Naive B cell (primary cell): ENCODE data around the gene ALPI. TPM values are rescaled to one million over a fixed set of nuclear protein-coding genes. Genes with fewer than 3 reads are reported as not detected.
"Not testable (repeated sequence)": the region's sequence is repeated elsewhere in the genome, so short reads cannot be mapped to it uniquely, and the experiment has no call there.

Experiments used
- ATAC-seq, 2 donors: fragments of 150-1000 bp; cut with Tn5 transposase; 2 replicates each; pipeline ENCODE4 v1.10.0; 2021; ENCODE audit warnings: low read depth in 2 of 2, mild to moderate bottlenecking in 2 of 2, moderate library complexity in 2 of 2
- DNase-seq: peaks from one replicate; pipeline ENCODE4 v3.0.0; 2022
- H3K27ac Mint-ChIP-seq, 6 donors: one replicate each; pipeline ENCODE4 v1.8.0; 2020 to 2022; ENCODE audit warnings: mild to moderate bottlenecking in 6 of 6, mixed read lengths in 6 of 6, moderate library complexity in 5 of 6, inconsistent platforms in 2 of 6
- H3K27me3 Mint-ChIP-seq, 3 donors: one replicate each; pipeline ENCODE4 v1.8.0; 2021 to 2022; ENCODE audit warnings: mixed read lengths in 3 of 3, mild to moderate bottlenecking in 1 of 3
- H3K36me3 Mint-ChIP-seq, 2 donors: one replicate each; pipeline ENCODE4 v1.8.0; 2020 to 2022; ENCODE audit warnings: mixed read lengths in 2 of 2, inconsistent platforms in 1 of 2, mild to moderate bottlenecking in 1 of 2
- H3K4me1 Mint-ChIP-seq, 3 donors: one replicate each; pipeline ENCODE4 v1.8.0; 2020 to 2022; ENCODE audit warnings: mixed read lengths in 3 of 3, inconsistent platforms in 1 of 3, mild to moderate bottlenecking in 1 of 3, moderate library complexity in 1 of 3
- H3K4me3 Mint-ChIP-seq, 8 donors: one replicate each; pipeline ENCODE4 v1.8.0; 2020 to 2022; ENCODE audit warnings: mild to moderate bottlenecking in 8 of 8, mixed read lengths in 8 of 8, moderate library complexity in 8 of 8, inconsistent platforms in 2 of 8
- H3K9me3 Mint-ChIP-seq, 7 donors: one replicate each; pipeline ENCODE4 v1.8.0; 2020 to 2022; ENCODE audit warnings: mixed read lengths in 7 of 7, mild to moderate bottlenecking in 5 of 7, inconsistent platforms in 2 of 7, moderate library complexity in 1 of 7
- polyA plus RNA-seq, 6 donors: library from polyadenylated mRNA; unstranded; fragments of 300-500 nt; fragmentation: Illumina TruSeq; gene quantifications; one replicate each; pipeline ENCODE4 v1.2.3, GENCODE V29; 2021; ENCODE audit warnings: low read depth in 6 of 6

The ALPI gene
- polyA plus RNA-seq, 6 donors from 2014 or later: not detected

DNA sequence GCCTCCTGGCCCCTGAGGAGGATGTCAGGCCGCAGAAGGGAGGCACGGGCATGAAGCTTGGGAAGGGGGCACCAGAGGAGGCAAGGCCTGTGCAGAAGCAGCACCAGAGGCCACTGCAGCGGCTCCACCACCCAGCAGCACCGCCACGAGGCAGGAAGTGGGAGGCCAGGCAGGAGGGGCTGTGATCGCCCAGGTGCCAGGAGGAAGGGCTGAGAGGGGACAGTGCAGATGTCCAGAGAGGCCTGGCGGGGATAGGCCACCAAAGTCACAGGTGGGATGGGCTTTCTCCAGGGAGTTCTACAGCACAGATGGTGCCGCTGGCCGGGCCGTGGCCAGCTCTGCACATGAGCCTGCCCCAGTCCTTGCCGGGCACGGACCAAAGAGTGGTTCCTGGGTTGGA, 6.0 kb upstream of the ALPI start:
- no peak overlapping the region for H3K4me3 Mint-ChIP-seq
- no peaks in the 10 kb centered on the region for H3K9me3 Mint-ChIP-seq
- H3K36me3 Mint-ChIP-seq: no peaks in the 10 kb centered on the region
- ATAC-seq (no peak), DNase-seq (no peak)
- peaks cover 3 to 30% (median 5%) of the 10 kb centered on the region in 3 donors for H3K27me3 Mint-ChIP-seq
- peaks cover 0 to 3% (median 0%) of the 10 kb centered on the region in 3 donors for H3K4me1 Mint-ChIP-seq
- no peak overlapping the region for H3K27ac Mint-ChIP-seq

DNA sequence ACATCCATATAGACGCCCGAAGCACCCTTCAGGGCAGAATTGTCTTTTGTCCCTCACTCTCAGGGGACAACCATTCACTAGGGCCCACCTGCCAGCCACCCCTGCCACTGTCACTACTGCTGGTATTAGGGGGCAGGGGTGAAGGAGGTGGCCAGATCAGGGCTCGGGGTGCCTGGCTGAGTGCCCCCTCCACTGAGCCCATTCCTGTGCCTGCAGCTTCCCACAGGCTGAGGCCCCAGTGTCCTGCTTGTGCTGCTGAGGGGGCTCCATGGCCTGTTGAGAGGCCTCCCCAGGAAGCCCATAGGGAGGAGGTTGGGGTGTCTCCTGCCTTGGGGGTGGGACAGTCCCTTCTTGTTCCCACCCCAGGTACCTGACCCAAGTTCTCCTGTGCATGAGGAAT, 4.3 kb upstream of the ALPI start:
- DNase-seq, H3K4me3 Mint-ChIP-seq, H3K27ac Mint-ChIP-seq, ATAC-seq, H3K36me3 Mint-ChIP-seq, H3K4me1 Mint-ChIP-seq, H3K9me3 Mint-ChIP-seq: not testable (repeated sequence)
- H3K27me3 Mint-ChIP-seq: peaks cover 3 to 38% (median 19%) of the 10 kb centered on the region in 3 donors

DNA sequence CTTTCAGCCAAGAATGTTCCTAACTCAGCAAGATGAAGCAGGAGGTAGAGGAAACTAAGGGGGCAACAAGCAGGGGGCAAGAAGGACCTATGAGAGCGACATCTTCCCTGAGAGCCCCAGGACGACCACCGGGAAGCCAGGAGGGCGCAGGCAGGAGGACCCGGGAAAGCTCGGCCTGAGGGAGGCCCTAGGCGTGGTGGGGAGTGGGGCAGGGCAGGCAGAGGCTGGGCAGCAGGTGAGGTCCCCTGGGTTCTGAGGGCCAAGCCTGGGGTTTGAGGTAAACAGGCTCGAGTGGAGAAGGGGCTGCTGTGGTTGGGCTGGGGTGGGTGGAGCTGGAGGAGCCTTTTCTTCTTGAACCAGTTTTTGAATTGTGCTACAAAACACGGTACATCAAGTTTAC, 1.3 kb upstream of the ALPI start:
- H3K27me3 Mint-ChIP-seq: peaks cover 3 to 48% (median 44%) of the 10 kb centered on the region in 3 donors

DNA sequence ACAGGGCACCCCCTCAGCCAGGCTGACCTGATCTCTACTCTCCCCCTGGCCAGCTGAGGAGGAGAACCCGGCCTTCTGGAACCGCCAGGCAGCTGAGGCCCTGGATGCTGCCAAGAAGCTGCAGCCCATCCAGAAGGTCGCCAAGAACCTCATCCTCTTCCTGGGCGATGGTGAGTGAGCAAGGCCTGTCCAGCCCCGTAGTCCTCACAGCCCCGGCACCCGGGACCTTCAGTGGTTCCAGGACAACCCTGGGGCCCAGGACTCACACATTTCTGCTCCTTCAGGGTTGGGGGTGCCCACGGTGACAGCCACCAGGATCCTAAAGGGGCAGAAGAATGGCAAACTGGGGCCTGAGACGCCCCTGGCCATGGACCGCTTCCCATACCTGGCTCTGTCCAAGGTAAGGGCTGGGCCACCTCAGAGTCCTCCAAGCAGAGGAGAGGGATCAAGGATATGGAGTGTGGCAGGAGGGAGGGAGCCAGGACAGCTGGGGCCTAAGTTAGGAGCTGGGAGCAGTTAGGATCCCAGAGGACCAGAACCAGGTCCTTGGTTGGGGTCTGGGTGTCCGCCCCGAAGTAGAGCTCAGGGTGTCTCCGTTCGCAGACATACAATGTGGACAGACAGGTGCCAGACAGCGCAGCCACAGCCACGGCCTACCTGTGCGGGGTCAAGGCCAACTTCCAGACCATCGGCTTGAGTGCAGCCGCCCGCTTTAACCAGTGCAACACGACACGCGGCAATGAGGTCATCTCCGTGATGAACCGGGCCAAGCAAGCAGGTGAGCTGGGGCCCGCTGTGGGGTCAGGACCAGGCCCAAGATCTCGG, 555 bp downstream of the ALPI start:
- DNase-seq: no peak
- Mint-ChIP-seq H3K4me3 (no peak overlapping the region), H3K27ac (no peak overlapping the region), H3K4me1 (no peaks in the 10 kb centered on the region), H3K36me3 (no peaks in the 10 kb centered on the region), H3K27me3 (peaks cover under 1 to 54% (median 49%) of the 10 kb centered on the region in 3 donors), H3K9me3 (no peaks in the 10 kb centered on the region)
- ATAC-seq: no peak

More for the DNA sequence above, 1.3 kb upstream of the ALPI start:
- Mint-ChIP-seq H3K9me3 (no peaks in the 10 kb centered on the region), H3K4me3 (no peak overlapping the region), H3K4me1 (no peaks in the 10 kb centered on the region), H3K36me3 (no peaks in the 10 kb centered on the region), H3K27ac (no peak overlapping the region)
- DNase-seq: no peak
- ATAC-seq: no peak

DNA sequence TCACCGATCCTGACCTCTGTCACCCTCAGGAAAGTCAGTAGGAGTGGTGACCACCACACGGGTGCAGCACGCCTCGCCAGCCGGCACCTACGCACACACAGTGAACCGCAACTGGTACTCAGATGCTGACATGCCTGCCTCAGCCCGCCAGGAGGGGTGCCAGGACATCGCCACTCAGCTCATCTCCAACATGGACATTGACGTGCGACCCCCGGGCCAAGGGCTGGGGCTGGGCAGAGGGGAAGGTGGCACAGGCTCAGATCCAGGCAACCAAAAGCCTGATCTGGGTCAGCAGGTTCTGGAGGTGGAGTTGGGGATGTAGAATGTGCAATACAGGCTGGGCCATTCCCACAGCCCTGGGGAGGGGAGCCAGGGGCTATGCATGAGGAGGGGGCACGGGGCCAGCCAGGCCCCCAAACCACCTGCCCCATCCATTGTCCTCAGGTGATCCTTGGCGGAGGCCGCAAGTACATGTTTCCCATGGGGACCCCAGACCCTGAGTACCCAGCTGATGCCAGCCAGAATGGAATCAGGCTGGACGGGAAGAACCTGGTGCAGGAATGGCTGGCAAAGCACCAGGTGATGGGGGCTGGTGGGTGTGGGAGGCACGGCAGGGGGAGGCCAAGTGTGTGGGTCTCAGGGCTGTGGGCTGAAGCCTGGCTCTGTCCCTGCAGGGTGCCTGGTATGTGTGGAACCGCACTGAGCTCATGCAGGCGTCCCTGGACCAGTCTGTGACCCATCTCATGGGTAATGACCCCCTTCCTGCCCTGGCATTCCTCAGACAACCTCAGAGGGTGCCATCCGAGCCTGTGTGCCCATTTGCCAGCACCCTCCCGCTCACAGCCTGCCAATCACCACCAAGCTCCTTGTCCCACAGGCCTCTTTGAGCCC, 1.4 kb downstream of the ALPI start:
- H3K36me3 Mint-ChIP-seq: no peaks in the 10 kb centered on the region
- no peak overlapping the region for H3K4me3 Mint-ChIP-seq
- DNase-seq: no peak
- H3K27ac Mint-ChIP-seq: no peak overlapping the region
- no peak for ATAC-seq
- H3K27me3 Mint-ChIP-seq: peaks cover 0 to 54% (median 54%) of the 10 kb centered on the region in 3 donors
- H3K4me1 Mint-ChIP-seq: no peaks in the 10 kb centered on the region
- no peaks in the 10 kb centered on the region for H3K9me3 Mint-ChIP-seq

DNA sequence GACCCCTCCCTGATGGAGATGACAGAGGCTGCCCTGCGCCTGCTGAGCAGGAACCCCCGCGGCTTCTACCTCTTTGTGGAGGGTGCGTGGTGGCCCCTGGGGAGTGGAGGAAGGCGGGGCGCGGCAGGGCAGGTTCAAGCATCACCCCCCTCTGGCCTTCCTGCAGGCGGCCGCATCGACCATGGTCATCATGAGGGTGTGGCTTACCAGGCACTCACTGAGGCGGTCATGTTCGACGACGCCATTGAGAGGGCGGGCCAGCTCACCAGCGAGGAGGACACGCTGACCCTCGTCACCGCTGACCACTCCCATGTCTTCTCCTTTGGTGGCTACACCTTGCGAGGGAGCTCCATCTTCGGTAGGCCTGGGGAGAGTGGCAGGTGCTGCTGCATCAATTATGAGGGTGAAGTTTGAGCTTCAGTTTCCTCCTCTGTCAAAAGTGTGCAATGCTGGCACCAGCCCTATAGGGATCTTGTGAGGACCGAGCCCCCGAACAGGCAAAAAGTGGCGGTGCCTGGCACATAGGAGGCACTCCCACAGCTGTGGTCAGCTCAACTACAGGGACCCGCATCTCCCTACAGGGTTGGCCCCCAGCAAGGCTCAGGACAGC, 2.2 kb downstream of the ALPI start:
- DNase-seq: no peak
- Mint-ChIP-seq H3K36me3 (no peaks in the 10 kb centered on the region), H3K27ac (no peak overlapping the region), H3K4me3 (no peak overlapping the region), H3K4me1 (no peaks in the 10 kb centered on the region), H3K9me3 (no peaks in the 10 kb centered on the region), H3K27me3 (peaks cover 0 to 54% (median 51%) of the 10 kb centered on the region in 3 donors)
- ATAC-seq: no peak

DNA sequence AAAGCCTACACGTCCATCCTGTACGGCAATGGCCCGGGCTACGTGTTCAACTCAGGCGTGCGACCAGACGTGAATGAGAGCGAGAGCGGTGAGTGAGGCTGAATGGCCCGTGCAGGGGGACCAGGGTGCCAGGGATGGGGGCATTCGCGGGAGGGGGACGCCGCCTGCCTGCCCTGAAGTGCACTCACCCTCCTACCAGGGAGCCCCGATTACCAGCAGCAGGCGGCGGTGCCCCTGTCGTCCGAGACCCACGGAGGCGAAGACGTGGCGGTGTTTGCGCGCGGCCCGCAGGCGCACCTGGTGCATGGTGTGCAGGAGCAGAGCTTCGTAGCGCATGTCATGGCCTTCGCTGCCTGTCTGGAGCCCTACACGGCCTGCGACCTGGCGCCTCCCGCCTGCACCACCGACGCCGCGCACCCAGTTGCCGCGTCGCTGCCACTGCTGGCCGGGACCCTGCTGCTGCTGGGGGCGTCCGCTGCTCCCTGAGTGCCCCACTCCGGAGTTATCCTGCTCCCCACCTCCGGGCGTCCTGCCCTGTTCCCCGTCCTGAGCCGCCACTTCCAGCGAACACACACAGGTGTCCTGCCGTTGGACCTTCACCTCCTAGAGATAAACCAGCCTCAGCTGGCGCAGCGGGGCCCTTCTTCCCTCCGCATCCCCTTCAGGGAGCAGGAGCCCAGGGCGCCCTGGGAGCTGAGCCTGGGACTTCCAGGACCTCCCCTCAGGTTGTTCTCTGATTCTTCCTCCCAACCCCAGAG, 2.9 kb downstream of the ALPI start:
- H3K4me1 Mint-ChIP-seq: no peaks in the 10 kb centered on the region
- H3K27me3 Mint-ChIP-seq: peaks cover 0 to 54% (median 46%) of the 10 kb centered on the region in 3 donors
- DNase-seq (no peak), ATAC-seq (no peak)
- H3K4me3 Mint-ChIP-seq: no peak overlapping the region
- H3K36me3 Mint-ChIP-seq: no peaks in the 10 kb centered on the region
- no peak overlapping the region for H3K27ac Mint-ChIP-seq
- H3K9me3 Mint-ChIP-seq: no peaks in the 10 kb centered on the region

DNA sequence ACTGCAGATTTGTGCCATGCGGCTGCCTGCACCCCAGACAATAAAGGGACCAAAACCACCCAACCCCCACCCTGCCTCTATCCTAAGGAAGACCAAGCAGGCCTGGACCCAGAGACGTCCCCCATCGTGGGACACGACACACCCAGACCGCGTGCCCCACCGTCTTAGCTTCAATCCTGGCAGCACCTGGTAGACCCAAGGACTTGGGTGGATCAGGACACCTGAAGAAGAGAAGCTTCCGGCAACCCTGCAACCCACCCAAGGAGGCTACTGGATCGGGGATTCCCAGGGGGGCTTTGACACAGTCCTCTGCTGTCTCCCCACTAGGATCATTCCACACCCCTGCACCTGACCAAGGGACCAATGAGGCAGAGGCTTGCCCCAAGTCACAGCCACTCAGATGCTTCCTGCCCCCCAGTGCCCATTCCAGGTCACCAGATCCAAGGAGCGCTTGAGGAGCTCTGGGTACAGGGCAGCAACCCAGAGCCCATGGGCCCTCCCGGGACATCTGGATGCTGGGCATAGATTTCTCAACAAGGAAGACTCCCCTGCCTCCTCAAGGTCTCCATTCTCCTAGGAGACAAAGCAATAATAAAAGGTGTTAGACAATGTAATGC, 3.6 kb downstream of the ALPI start:
- Mint-ChIP-seq H3K27ac (no peak overlapping the region), H3K9me3 (no peaks in the 10 kb centered on the region), H3K36me3 (no peaks in the 10 kb centered on the region), H3K27me3 (peaks cover 0 to 53% (median 43%) of the 10 kb centered on the region in 3 donors), H3K4me1 (no peaks in the 10 kb centered on the region), H3K4me3 (no peak overlapping the region)
- no peak for ATAC-seq
- no peak for DNase-seq

DNA sequence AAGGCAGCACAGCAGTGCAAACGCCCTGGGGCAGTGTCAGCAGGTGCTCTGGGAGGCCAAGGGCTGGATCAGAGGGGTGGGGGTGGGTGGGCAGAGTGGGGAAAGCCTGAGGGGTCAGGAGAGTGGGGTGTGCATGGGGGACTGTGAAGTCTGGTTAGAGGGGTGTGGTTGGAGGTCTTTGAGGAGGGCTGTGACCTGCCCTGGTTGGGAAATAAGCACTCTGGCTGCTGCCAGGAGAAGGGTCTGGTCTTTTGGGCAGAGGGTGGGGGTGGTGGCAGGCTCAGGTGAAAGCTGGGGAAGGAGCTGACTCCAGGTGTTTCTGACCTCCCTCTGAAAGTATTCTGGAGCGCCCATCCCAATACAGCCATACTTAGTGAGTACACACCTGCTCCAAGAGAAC, 4.2 kb downstream of the ALPI start:
- H3K27me3 Mint-ChIP-seq: peaks cover 0 to 46% (median 41%) of the 10 kb centered on the region in 3 donors
- no peaks in the 10 kb centered on the region for H3K4me1 Mint-ChIP-seq
- H3K27ac Mint-ChIP-seq: no peak overlapping the region
- no peaks in the 10 kb centered on the region for H3K9me3 Mint-ChIP-seq
- no peak for DNase-seq
- no peak for ATAC-seq
- H3K36me3 Mint-ChIP-seq: no peaks in the 10 kb centered on the region
- peak overlapping the region in 1 of 8 donors; percentile 56 for H3K4me3 Mint-ChIP-seq

DNA sequence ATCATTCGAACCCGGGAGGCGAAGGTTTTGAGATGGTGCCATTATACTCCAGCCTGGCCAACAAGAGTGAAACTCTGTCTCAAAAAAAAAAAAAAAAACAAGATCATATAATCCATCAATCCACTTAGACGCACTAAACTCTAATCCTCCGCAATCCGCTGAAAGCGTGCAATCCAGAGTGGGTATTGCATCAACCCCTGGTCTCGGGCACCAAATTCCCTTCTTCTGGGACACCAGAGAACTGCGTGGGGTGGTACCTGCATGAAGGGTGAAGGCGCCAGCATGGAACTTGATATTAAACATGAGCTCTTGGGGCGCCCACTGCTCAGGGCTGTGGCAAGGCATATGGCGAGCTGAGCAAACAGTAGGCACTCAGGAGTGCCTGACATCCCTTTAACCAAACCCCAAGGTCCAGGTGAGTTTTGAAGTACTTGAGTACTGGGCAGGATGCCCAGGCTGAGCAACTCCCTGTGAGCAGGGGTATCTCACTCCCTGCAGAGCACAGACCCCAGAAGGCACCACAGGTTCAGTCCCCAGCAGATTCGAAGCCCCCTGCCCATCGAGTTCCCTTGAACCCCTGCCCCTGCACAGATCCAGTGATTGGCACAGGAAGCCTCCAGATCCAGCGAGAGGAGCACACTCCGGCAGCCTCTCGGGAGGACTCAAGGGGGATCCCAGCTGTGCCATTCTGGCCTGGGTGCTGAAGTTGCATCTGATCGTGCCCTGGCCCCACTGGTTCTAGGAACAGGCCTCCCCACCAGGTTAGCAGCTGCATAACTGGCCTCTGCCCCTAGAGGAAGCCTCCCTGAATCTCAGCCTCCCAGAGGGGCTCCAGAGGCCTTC, 8.0 kb downstream of the ALPI start:
- Mint-ChIP-seq H3K4me1 (peaks cover 0 to 9% (median 9%) of the 10 kb centered on the region in 3 donors), H3K27ac (no peak overlapping the region), H3K27me3 (peaks cover 0 to 24% (median 17%) of the 10 kb centered on the region in 3 donors), H3K9me3 (peaks cover 0 to 7% (median 3%) of the 10 kb centered on the region in 7 donors), H3K4me3 (no peak overlapping the region), H3K36me3 (no peaks in the 10 kb centered on the region)
- DNase-seq (no peak), ATAC-seq (no peak)

DNA sequence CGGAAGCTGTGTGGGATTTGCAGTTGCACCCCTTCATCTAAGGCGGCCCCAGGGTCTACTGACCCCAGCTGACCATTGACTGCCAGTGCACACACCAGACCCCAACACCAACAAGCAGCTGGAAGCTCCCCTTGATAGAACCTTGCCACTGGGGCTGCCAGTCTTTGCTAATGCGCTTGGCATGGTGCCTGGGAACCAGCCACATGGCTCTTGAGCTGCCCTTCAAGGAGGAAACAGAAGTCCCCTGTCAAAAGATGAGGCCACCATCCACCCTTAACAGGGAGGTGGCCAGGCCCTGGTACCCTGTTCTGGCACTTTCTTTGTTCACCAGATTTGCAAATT, 8.6 kb downstream of the ALPI start:
- peaks cover 0 to 9% (median 9%) of the 10 kb centered on the region in 3 donors for H3K4me1 Mint-ChIP-seq
- no peak overlapping the region for H3K4me3 Mint-ChIP-seq
- H3K27me3 Mint-ChIP-seq: peaks cover 0 to 24% (median 11%) of the 10 kb centered on the region in 3 donors
- DNase-seq (no peak), ATAC-seq (no peak)
- no peaks in the 10 kb centered on the region for H3K36me3 Mint-ChIP-seq
- H3K27ac Mint-ChIP-seq: no peak overlapping the region
- peaks cover 0 to 7% (median 3%) of the 10 kb centered on the region in 7 donors for H3K9me3 Mint-ChIP-seq

DNA sequence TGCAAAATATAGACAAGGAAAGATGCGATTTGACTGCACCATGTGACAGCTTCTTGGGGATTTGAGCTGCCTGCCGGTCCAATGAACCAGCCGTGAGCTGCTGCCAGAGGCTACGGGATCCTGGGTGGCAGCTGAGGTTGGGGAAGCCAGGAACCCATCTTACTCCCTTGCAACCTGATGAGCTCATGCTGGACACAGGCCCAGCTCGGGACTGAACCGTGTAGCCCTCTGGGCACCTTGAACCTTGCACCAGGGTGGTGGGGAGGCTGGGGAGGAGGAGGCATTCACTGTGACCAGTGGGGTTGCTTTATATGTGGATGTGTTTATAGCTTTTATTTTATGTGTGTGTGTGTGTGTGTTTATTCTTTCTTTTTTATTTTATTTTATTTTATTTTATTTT, 9.1 kb downstream of the ALPI start:
- Mint-ChIP-seq H3K27ac (no peak overlapping the region), H3K4me3 (no peak overlapping the region), H3K36me3 (no peaks in the 10 kb centered on the region), H3K27me3 (peaks cover under 1 to 24% (median 5%) of the 10 kb centered on the region in 3 donors), H3K4me1 (peaks cover 0 to 9% (median 9%) of the 10 kb centered on the region in 3 donors), H3K9me3 (peaks cover 0 to 8% (median 3%) of the 10 kb centered on the region in 7 donors)
- DNase-seq (no peak), ATAC-seq (no peak)
